Gastrocnemius medialis (tissue), 4 donors: ENCODE data around the gene DAG1. TPM values are rescaled to one million over a fixed set of nuclear protein-coding genes. Genes with fewer than 3 reads are reported as not detected.

Experiments
- ATAC-seq, 2 donors: fragments of 150-250 bp; one replicate each; pipeline ENCODE4 v1.9.1; 2016
- DNase-seq, 2 donors: peaks; one replicate each; pipeline ENCODE4 v3.0.0-alpha.2; 2019
- H3K27ac ChIP-seq, 4 donors: fragments of 200-600 bp; sonication (generic); 1 replicate in 1 of 4; 2 replicates in 3 of 4; pipeline ENCODE4 v1.5.1; 2016 to 2018; ENCODE audit warnings: mild to moderate bottlenecking in 2 of 4, moderate library complexity in 1 of 4
- H3K27me3 ChIP-seq, 3 donors: fragments of 200-600 bp; sonication (generic) in 2 of 3; 1 replicate in 1 of 3; 2 replicates in 2 of 3; pipeline versions ENCODE4 v1.5.1 to v1.6.0; 2016 to 2019; ENCODE audit warnings: mild to moderate bottlenecking in 1 of 3, moderate library complexity in 1 of 3
- H3K36me3 ChIP-seq, 2 donors: fragments of 200-600 bp; sonication (generic) in 1 of 2; one replicate each; pipeline ENCODE4 v1.5.1; 2017 to 2018
- H3K4me1 ChIP-seq, 2 donors: fragments of 200-600 bp; sonication (generic) in 1 of 2; one replicate each; pipeline ENCODE4 v1.5.1; 2016 to 2017; ENCODE audit warnings: mild to moderate bottlenecking in 2 of 2
- H3K4me3 ChIP-seq, 4 donors: fragments of 200-600 bp; sonication (generic) in 3 of 4; 1 replicate in 1 of 4; 2 replicates in 3 of 4; pipeline ENCODE4 v1.5.1; 2016 to 2019; ENCODE audit warnings: mild to moderate bottlenecking in 2 of 4
- H3K9me3 ChIP-seq, 3 donors: fragments of 200-600 bp; sonication (generic) in 2 of 3; 1 replicate in 1 of 3; 2 replicates in 2 of 3; pipeline ENCODE4 v1.5.1; 2016 to 2019
- POLR2A ChIP-seq, 2 donors: fragments of 450-650 bp; IDR thresholded peaks; one replicate each; pipeline ENCODE4 v1.6.1; 2017; ENCODE audit warnings: antibody characterized with exemption in 2 of 2, mild to moderate bottlenecking in 2 of 2, moderate library complexity in 2 of 2
- in situ Hi-C, 4 donors: fragments of 200-750 bp; cut with MboI; loops; one replicate each; pipeline versions ENCODE4 v1.15.0 to v1.8.0; 2017; ENCODE audit warnings: low sequenced_read_pairs in 4 of 4
- intact Hi-C: fragments of 100-400 bp; cut with DNase I; formaldehyde crosslinking; loops from one replicate; pipeline ENCODE4 v1.15.1; 2023; ENCODE audit warnings: low total_unique reads
- total RNA-seq, 4 donors: library from RNA; depleted of rRNA; stranded (reverse); fragments of >200 nt; gene quantifications; one replicate each; pipeline versions ENCODE4 v1.1.0 to v1.2.3, GENCODE V29; 2016
- TF ChIP-seq, protein P1 (sequence below), 5 experiments: fragments of 450-650 bp in 3 of 5; fragments of 200-600 bp in 2 of 5; sonication (generic) in 2 of 5; IDR thresholded peaks in 4 of 5; conservative IDR thresholded peaks in 1 of 5; 1 replicate in 4 of 5; 2 replicates in 1 of 5; pipeline ENCODE4 v1.5.1; 2016 to 2019; ENCODE audit warnings: antibody characterized with exemption in 5 of 5, mild to moderate bottlenecking in 3 of 5, moderate library complexity in 3 of 5

DAG1 gene
- total RNA-seq, 4 donors from 2014 or later: 95.0 to 177 (median 109) TPM

DNA sequence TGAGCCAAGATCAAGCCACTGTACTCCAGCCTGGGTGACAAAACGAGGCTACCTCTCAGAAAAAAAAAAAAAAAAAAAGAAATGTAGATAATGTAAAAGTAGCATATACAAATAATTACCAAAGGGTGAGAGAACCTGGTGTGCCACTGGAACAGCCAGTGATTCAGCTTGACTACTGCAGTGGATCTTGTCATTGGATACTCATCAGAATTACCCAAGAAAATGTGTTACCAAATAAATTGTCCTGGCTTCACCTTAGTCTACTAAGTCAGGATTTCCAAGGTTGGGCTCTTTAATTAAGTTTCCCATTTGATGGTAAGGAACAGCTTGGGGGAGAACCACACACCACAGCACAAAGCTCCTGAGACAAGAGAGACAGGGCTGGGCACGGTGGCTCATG is 42.5 kb upstream of the DAG1 start:
- in situ Hi-C loops: no loop called here

DNA sequence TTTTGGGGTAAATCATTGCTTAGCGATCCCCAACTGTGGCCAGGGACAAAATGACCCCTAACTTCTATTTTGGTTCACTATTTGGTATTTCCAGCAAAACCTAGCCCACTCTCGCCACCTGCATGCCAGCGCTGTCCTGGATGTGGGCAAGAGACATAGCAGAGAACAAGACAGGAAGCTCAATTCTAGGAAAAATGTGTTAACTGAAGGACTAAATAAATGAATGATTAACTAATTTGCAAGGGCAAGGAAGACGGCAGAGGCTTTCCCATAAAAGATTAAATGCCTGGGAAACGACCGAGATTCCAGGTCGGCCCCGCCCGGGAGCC is 41.4 kb upstream of the DAG1 start:
- Histone ChIP-seq H3K4me3 (peak overlapping the region; percentile 64 to 86 (median 74)), H3K27ac (peak overlapping the region; percentile 82 to 93 (median 92)), H3K36me3 (peaks cover 0 to 23% of the 10 kb centered on the region in 2 donors), H3K4me1 (peaks cover 7 to 12% of the 10 kb centered on the region in 2 donors), H3K9me3 (no peaks in the 10 kb centered on the region), H3K27me3 (no peaks in the 10 kb centered on the region)
- in situ Hi-C loops: no loop called here
- peak in 1 of 2 donors; percentile 5 for ATAC-seq
- DNase-seq: no peak
- TF ChIP-seq, protein P1, sequence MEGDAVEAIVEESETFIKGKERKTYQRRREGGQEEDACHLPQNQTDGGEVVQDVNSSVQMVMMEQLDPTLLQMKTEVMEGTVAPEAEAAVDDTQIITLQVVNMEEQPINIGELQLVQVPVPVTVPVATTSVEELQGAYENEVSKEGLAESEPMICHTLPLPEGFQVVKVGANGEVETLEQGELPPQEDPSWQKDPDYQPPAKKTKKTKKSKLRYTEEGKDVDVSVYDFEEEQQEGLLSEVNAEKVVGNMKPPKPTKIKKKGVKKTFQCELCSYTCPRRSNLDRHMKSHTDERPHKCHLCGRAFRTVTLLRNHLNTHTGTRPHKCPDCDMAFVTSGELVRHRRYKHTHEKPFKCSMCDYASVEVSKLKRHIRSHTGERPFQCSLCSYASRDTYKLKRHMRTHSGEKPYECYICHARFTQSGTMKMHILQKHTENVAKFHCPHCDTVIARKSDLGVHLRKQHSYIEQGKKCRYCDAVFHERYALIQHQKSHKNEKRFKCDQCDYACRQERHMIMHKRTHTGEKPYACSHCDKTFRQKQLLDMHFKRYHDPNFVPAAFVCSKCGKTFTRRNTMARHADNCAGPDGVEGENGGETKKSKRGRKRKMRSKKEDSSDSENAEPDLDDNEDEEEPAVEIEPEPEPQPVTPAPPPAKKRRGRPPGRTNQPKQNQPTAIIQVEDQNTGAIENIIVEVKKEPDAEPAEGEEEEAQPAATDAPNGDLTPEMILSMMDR (IDR thresholded peaks at IDR 0.05 in 4 of 5, conservative IDR thresholded peaks at IDR 0.05 in 1 of 5): no peak
- no peak for TF ChIP-seq POLR2A (IDR thresholded peaks at IDR 0.05)
- intact Hi-C loops: loop anchor here (1.0 to 5.0 kb wide), 2 partner anchors 16 to 86 kb away; partner anchors contain the start of genes TCTA and USP4

More for the DNA sequence above, 42.5 kb upstream of the DAG1 start:
- Histone ChIP-seq H3K9me3 (no peaks in the 10 kb centered on the region), H3K4me1 (peaks cover 7 to 12% of the 10 kb centered on the region in 2 donors), H3K27me3 (no peaks in the 10 kb centered on the region), H3K36me3 (peaks cover 0 to 24% of the 10 kb centered on the region in 2 donors), H3K27ac (peak overlapping the region in 3 of 4 donors; percentile 40 to 93 (median 82)), H3K4me3 (no peak overlapping the region)
- no peak for DNase-seq
- intact Hi-C loops: loop anchor here (5.0 kb wide), 1 partner anchor 85 kb away; the partner anchor contains the start of gene USP4
- peak; percentile 50 for ATAC-seq
- no peak for TF ChIP-seq POLR2A (IDR thresholded peaks at IDR 0.05)
- TF ChIP-seq, protein P1 (IDR thresholded peaks at IDR 0.05 in 4 of 5, conservative IDR thresholded peaks at IDR 0.05 in 1 of 5): no peak

DNA sequence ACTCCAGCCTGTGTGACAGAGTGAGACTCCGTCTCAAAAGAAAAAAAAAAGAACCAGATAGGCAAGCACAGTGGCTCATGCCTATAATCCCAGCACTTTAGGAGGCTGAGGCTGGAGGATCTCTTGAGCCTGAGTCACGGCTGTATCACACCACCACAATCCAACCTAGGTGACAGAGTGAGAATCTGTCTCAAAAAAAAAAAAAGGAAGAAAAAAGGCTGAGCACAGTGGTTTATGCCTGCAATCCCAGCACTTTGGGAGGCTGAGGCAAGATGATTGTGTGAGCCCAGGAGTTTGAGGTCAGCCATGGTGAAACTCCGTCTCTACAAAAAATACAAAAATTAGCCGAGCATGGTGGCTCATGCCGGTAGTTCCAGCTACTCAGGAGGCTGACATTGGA is 35.3 kb upstream of the DAG1 start:
- Histone ChIP-seq H3K27ac (no peak overlapping the region), H3K9me3 (no peaks in the 10 kb centered on the region), H3K27me3 (no peaks in the 10 kb centered on the region), H3K4me3 (no peak overlapping the region), H3K36me3 (no peaks in the 10 kb centered on the region), H3K4me1 (no peaks in the 10 kb centered on the region)
- TF ChIP-seq POLR2A (IDR thresholded peaks at IDR 0.05): no peak
- TF ChIP-seq, protein P1 (IDR thresholded peaks at IDR 0.05 in 4 of 5, conservative IDR thresholded peaks at IDR 0.05 in 1 of 5): no peak
- in situ Hi-C loops: no loop called here
- DNase-seq (no peak), ATAC-seq (no peak)
- intact Hi-C loops: no loop called here

DNA sequence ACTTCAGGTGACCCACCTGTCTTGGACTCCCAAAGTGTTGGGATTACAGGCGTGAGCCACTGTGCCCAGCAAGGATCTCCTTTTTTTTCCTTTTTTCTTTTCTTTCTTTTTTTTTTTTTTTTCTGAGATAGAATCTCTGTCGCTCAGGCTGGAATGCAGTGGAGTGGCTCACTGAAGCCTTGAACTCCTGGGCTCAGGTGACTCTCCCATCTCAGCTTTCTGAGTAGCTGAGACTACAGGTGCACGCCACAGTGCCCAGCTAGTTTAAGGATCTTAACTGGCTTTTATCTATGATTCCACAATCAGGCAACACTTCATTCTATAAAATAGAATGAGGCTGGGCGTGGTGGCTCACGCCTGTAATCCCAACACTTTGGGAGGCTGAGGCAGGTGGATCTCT is 24.7 kb upstream of the DAG1 start:
- in situ Hi-C loops (loop anchor here (5.0 to 10.0 kb wide), 3 partner anchors 101 to 281 kb away; partner anchors contain the start of genes CCDC71 (in 3 of the 4) and USP4 (in 3 of the 4)), intact Hi-C loops (no loop called here)
- DNase-seq (no peak), ATAC-seq (no peak)
- Histone ChIP-seq H3K36me3 (no peaks in the 10 kb centered on the region), H3K4me3 (no peak overlapping the region), H3K9me3 (no peaks in the 10 kb centered on the region), H3K27me3 (no peaks in the 10 kb centered on the region), H3K27ac (no peak overlapping the region), H3K4me1 (peaks cover 0 to 4% of the 10 kb centered on the region in 2 donors)
- TF ChIP-seq, protein P1 (IDR thresholded peaks at IDR 0.05 in 4 of 5, conservative IDR thresholded peaks at IDR 0.05 in 1 of 5): no peak
- no peak for TF ChIP-seq POLR2A (IDR thresholded peaks at IDR 0.05)
